ENCODE results near the gene ZNF112.
"Not testable (repeated sequence)": the region's sequence is repeated elsewhere in the genome, so short reads cannot be mapped to it uniquely, and the experiment has no call there.

ZNF112 gene

DNA sequence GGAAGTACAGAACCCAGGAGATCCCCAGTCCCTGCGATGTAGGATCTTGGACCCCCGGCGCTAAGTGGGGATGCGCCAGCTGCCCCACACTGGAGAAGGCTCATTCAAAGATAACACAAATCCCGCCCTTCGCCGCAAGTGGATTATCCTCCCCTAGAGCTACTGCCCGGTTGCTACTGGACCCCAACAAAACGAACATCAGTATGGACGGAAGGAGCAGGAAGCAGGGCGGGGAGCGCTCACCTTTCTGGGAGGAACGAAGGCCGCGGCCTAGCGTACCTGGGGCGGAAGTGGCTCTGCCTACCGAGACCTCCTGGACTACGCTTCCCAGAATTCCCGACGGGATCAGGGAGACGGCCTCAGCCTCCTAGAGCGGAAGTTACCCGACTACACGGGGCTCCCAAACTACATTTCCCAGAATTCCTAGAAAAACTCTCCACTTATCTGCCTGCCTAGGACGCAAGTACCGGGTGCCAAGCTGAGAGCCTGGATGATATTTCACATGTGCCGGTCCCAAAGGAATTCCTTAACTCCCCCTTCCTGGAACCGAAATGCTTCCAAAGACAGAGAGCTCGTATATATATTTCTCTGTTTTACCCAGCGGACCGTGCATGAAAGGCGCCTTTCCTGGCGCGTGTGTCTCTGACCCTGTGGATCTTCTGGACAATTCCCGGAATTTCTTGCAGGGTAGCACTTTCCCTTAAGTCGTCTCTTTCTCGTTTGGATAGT, at the start of gene ZNF112:
Gene ZNF112 (minus strand): TSS at position 298 of the 729 bp plus-strand sequence. CDS start 16,141 bp downstream, outside the sequence.
- peak; percentile 42 to 97 (median 89) for DNase-seq

DNA sequence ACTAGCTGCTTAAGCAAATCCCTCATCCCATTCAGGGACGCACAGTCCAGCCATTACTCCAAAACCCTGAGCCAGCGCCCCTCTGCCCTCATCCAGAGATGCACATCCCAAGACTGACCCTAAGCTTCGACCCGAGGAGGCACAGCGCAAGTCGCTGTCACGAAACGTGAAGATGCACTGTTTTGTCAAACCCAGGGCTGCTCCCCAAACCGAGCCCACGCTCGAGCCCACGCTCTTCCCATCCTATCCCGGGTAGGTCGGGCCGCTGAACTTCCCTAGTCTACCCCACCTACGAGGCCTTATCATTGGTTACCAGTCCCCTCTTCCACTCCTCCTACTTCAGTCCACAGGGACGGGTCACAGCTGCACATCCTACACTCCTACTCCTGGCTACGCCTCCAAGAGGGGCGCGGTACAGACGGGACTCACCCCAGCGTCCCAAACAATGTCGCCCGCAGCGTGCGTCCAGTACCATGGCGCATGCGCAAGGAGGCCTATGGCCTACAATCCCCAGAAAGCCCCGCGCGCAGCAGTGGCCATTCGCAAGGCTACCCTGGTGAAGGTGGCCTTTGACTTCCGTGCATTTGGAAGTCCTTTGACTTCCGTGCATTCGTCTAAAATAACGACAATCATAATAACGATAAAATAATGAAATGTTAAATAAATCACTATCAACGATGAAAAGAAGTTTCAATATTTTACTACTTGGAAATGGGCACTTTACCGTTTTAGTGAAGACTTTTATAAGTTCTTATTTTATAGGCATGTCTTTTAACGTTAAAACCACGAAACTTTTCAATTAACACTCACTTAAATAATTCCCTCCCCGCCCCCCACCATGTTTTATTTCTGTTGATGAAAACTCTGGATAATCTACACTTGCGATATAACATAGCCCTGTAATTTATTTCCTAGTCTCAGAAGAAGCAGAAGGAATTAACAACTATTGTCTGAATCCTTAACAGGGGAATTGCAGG, 44.9 kb upstream of the ZNF112 start, which contains the start of gene ZNF285:
Gene ZNF285 (minus strand): TSS at position 470 of the 977 bp plus-strand sequence. CDS start 4,395 bp downstream, outside the sequence.
- DNase-seq, result no peak

DNA sequence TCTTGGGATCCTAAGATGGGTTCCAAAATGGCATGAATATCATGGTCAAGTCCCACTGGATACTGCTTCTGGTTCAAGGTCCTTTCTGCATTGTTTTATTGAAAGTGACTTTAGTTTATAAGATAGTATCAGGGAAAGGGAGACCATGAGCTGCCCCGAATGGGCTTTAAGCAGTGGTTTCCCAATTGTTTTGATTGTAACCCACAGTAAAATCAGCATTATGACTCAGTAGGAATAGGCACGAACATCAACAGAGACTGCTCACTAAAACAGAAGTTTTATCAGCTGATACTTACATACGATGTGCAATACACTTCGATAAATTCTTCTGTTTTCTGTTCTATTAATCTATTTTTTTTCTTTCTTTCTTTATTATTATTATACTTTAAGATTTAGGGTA, 32.8 kb upstream of the ZNF112 start:
- not testable (repeated sequence) for DNase-seq

DNA sequence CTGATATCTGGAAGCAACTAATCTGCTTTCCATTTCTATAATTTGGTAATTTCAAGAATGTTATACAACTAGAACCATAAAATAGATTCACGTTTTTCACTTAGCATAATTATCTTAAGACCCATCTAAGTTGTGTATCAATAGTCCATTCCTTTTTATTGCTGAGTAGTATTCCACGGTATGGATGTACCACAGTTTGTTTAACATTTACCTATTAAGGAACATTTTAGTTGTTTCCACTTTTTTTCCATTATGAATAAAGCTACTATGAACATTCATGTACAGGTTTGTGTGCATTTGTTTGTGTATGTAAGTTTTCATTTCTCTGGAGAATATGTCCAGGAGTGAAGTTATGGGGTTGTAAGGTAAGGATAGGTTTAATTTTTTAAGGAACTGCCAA, 18.3 kb upstream of the ZNF112 start:
- no peak for DNase-seq

DNA sequence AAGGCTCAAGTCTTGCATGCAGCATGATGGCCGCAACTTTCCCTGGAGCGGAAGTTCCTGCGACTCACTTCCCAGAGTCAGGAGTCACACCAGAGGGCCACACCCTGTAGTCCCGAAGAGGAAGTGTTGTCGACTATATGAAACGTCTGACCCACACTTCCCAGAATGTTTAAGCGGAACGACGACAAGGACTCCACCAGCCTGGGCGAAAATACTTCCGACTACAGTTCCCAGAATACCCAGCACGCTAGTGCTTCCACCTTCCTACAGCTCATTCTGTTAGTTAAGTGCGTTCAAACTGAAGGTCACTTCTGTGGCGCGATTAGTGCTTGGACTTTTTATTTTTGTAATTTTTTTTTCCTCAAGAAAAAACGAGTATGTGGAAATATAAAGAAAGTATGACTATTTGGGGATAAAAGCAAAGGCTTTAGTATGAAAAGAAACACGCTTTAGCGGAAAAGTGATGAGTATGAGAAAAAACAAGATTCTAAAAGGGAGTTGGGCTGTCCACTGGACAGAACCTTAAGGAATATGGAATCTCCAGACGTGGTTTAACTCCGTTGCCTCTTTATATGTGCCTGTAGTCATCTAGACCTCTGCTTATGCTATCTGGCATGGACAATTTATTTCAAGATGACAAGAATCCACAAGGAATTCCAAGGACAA, 15.5 kb upstream of the ZNF112 start:
- DNase-seq, result no peak

DNA sequence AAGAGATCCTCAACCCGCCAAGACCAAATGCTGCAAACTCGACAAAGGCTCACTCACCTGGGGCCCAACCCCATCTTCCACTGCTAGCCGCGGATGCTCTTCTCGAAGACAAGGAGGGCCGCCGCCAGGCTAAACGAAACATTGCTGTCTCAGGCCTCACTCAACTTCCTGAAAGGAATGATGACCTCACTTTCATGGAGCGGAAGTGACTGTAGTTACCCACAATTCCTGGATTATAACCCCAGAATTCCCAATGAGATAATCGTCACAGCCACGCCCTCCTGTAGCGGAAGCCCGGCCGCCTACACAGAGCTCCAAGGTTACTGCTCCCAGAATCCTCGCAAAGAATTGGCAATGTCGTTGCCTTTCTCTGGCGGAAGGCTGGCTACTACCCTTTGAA, 10.5 kb upstream of the ZNF112 start:
- DNase-seq, result no peak

DNA sequence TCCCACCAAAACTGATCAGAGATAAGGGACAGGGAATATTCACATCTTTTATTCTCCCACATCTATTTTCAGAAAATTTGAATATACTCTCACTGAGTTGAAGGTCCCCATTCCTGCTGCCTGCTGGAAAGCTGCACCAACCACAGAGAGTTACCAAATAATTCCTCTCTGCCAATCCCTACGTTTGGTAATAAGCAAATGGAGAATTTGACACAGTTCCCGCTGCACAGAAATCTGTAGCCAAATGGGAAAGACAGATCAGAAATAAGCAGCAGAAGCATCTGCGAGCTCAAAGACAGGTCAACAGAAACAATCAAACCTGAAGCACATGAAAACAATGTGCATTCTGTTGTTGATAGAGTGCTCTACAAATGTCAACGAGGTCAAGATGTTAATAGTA, 9.9 kb downstream of the ZNF112 start:
- DNase-seq, result peak in 2 of 58 donors; percentile 0 to 1

DNA sequence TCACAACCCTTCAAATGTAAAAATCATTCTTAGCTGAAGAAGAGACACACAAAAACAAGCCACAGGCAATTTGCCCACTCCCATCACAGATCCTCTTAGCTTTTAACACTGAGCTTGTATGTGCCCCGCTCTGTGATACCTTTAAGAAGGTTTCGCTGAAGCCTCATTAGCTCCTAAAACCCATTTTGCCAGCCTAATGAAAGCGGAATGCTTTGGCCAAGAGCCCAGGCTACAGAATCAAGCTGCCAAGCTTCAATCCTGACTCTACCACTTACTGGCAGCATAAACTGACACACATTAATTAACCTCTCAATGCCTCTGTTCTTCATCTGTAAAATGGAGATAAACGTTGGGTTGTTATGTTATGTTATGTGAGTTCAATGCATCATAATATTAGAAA, 10.5 kb downstream of the ZNF112 start:
- peak in 36 of 58 donors; percentile 0 to 56 (median 12) for DNase-seq

DNA sequence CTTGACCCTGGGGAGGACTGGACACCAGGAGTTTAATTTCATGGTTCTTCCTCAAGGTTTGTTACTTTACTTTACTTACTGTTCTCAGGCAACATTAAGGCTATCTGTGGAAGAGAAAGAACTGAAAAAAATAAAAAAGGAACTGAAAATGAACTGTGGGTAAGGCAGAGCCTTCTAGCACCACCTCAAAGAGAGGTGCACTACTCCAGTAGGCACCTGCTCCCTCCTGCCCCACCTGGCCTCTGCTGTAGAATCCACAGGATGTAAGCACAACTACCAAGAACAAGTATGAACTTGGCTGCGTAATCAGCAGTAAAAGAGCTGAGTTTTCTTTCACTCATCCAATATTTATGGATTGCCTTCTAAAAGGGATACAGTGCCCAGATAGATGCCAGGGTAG, 12.2 kb downstream of the ZNF112 start:
- DNase-seq, result no peak

DNA sequence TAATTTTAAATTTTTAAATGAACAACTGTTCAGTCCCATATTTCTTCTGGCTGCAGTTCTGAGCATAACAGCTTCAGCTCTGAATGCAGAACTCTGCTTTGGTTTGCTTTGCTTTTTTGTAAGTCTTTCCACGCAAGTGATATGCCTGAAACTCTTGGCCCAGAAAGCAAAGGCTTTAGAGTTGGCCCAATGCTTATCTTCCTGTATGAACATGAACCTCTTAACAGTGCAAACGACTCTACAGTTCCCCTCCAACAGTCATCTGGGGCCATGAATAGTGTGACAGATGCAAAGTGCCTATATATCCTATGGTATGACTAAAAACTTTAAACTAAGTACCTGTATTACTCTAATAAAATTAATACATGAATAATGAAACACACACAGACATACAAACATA, 14.7 kb downstream of the ZNF112 start:
- DNase-seq, result no peak

DNA sequence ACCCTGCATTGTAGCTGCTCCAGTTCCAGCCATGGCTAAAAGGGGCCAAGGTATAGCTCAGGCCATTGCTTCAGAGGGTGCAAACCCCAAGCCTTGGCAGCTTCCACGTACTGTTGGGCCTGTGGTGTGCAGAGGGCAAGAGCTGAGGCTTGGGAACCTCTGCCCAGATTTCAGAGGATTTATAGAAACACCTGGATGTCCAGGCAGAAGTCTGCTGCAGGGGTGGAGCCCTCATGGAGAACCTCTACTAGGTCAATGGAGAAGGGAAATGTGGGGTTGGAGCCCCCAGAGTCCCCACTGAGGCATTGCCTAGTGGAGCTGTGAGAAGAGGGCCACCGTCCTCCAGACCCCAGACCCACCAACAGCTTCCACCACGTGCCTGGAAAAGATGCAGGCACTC, 21.8 kb downstream of the ZNF112 start:
- DNase-seq, result not testable (repeated sequence)

DNA sequence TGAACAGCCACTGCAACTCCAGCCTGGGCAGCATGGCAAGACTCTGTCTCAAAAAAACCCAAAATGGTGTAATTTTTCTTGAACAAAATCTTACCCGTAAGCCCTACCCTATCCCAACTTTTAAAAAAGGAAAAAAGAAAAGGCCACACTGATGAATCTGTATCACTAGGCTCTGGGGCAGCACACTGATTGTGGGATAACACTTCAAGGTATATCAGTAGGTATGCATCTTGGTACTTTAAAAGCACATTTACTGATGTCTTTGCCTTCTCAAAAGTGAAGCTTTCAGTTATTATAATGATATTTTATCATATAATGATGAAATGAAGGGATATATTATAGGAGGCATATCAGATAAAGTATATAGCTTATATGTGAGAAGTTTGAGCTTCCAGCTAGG, 24.3 kb downstream of the ZNF112 start:
- no peak for DNase-seq

DNA sequence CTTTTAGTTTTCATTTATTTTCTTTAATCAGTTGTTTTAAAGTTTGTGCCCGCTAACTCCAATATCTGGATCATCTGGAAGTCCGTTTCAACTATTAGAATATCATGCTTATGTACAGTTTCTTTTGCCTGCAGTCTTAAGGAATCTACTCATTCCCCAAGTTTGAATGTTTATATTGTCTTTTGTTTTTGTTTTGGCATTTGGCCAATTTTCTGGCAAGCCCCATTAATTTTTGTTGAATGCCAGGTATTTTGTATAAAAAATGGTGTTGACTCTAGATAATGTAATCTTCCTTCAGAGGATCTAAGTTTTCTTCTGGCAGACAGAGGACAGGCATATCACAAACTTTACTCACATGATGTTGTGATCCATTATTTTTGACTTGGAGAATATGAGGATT, 40.6 kb downstream of the ZNF112 start:
- DNase-seq, result no peak

DNA sequence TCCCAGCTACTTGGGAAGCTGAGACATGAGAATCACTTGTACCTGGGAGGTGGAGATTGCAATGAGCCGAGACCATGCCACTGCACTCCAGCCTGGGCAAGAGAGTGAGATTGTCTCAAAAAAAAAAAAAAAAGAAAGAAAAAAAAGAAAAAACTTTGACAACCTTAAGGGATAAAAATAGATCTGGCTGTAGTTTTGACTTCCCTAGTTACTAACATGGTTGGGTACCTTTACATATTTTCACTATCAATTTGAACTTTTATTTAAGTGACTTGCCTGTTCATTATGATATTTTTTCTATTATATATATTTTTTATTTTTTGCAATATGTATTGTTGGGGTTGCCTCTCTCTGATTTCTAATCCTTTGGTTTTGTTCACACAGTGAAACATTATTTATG, 43.2 kb downstream of the ZNF112 start:
- DNase-seq, result no peak

DNA sequence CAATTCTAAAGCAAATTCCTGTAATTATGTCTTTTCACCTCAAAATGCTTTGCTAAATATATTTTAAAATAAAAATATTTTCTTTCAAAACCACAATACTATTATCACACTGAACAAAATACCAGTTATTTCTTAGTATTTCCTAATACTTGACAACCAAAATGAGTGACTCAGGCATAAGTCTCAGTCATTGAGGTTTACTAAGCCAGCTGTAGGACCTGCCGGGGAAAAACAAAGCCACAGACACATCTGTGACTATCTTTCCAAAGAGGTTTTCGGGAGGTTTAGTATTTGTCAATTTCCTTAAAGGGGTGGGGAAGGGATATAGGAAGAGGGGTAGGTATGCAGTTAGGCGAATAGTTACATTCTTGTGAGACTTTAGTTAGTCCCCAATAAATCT, 48.5 kb downstream of the ZNF112 start:
- DNase-seq, result no peak

DNA sequence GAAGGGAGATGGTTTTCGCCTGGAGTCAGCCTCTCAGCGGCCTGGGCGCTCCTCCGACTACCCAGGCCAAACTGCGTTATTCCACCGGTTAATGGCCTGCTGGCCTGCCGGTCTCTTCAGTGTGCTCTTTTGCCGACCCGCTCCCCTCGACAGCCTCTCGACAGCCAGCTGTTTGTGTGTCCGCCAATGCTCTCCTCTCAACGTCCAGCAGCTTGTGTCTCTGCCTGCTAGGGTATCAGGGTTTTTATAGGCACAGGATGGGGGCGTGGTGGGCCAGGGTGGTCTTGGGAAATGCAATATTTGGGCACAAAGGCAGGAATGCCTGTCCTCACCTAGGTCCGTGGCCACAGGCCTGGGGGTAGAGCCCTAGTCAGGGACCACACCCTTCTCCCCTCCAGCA, 50.2 kb downstream of the ZNF112 start:
- no peak for DNase-seq

DNA sequence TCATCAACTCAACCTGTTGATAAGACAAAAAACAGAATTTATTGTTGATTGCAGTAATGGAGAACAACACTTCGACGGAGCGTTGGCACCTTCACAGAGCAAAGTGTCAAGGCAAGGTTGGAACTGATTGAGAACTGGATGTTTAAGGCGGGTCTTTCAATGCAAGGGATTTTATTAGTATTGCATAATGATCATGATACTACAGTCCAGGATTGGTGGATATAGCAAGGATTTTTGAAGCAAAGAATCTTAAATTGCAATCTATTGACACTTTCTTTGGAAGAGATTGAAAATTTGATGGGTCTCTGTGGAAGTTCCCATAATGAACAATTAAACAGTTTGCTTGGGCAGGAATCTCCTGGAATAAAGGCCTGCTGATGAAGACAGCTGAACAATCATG, 51.0 kb downstream of the ZNF112 start:
- no peak for DNase-seq

DNA sequence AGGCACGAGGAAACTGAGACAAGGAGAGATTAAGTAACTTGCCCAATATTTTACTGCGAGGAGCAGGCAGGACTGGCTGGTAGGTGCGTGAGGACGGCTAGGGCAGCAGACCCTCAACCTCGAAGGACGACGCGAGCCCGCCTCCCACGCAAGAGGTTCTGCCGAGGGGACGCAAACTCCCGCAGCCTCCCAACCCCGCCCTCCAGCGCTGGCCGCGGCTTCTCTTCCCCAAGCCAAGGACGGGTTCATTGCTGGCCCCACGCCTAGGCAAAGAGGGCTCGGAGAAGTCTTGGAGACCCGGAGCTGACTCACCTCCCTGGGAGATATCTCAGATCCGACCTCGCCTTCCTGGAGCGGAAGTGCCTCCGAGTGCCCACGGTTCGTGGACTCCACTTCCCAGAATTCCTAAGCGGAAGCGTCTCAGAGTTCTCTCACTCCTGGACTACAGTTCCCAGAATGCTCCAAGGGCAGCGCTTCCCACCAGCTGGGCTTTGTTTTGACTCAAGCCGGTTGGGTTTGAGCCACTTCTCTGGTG, 51.8 kb downstream of the ZNF112 start, which contains the start of gene ZNF235:
Gene ZNF235 (minus strand): TSS at position 367 of the 535 bp plus-strand sequence. CDS start 1,621 bp downstream, outside the sequence.
- DNase-seq, result peak; percentile 22 to 94 (median 86)

DNA sequence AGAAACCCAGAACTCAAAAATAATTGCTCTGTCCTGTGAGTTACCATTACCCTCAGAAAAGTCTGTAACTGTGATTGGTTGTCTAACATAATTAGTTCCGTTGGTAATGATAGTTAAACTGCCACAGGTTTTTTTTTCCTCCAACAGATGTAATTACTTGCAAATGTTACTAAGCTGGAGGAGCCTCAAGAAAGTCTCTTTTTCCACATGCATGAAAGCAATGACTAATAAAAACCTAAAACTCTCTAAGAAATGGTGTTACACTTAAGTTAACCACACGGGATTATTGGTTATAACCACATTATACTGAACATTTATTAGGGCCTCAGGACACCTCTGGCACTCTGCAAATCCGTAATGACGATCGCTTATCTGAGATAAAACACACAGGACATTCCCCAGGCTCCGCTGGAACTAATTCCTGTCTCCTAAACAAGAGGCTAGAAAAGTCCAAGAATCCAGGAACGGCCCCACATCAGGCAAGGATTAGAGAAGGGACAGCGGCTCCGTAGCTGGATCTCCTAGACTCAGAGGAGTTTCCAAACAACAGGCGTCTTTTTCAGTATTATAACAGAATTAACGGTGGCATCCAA, 52.4 kb downstream of the ZNF112 start:
- peak in 1 of 58 donors; percentile 12 for DNase-seq

DNA sequence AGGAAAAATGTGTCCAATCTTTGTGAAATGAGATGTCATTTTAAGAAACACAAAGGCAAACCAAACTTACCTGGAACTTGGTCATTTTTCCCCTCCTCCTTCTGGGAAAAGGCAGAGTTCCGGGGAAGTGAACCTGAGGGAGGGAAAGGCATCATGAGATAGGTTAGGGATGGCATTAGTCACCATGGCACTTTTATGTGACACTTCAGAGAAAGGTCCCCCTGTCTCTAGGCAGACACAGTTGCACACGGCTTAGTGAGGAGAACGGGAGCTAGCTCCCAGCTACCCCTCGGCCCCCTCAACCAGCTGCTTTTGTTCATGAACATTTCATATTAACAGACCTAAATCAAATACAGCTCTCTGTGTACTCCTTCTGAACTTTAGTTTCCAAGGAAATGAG, 53.2 kb downstream of the ZNF112 start:
- DNase-seq, result no peak

DNA sequence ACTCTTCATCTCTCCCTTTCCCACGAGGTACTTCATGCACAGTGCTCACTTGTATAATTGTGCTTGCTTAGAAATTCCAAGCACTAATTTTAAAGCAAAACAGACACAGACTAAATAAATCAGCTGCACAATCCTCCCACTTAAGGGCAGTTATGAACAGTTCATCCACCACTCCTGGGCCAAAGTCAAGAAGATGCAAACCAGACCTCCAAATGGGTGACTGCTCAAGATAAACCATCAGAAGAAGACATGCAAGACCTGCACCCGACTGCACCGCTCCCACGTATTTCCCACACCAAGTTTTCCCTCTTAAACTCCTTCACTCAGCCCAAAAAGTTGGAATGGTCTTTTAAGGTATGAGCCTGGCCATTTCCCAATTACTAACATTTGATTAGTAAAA, 71.5 kb downstream of the ZNF112 start:
- no peak for DNase-seq

Data from anterior cingulate cortex (tissue), 58 donors.